HTR-8/SVneo (cell line): ENCODE measurements around the gene MYOZ2.
"Not testable (repeated sequence)": the region's sequence is repeated elsewhere in the genome, so short reads cannot be mapped to it uniquely, and the experiment has no call there.

Experiments used
- DNase-seq: peaks from one replicate; pipeline ENCODE4 v3.0.0; 2011; ENCODE audit warnings: low spot score, mixed read lengths; ENCODE audit not compliant: insufficient read length
- FAIRE-seq: peaks from 2 replicates; lab custom pipeline; 2011; peaks lifted over from hg19 to GRCh38; lab: Jason Lieb, UNC

The MYOZ2 gene

GRCh38 chr4:119124352-119124751 is 11.3 kb upstream of the MYOZ2 start:
- FAIRE-seq (no peak), DNase-seq (peak; percentile 41)

GRCh38 chr4:119125931-119126330 is 9.7 kb upstream of the MYOZ2 start:
- no peak for DNase-seq
- no peak for FAIRE-seq

GRCh38 chr4:119128148-119128547 is 7.5 kb upstream of the MYOZ2 start:
- no peak for FAIRE-seq

GRCh38 chr4:119130365-119131065 is 5.1 kb upstream of the MYOZ2 start:
- DNase-seq (no peak), FAIRE-seq (no peak)

More at GRCh38 chr4:119128148-119128547, 7.5 kb upstream of the MYOZ2 start:
- DNase-seq: no peak

- DNase-seq (no peak), FAIRE-seq (no peak)
Observed at GRCh38 chr4:119131164-119131563, 4.5 kb upstream of the MYOZ2 start.

GRCh38 chr4:119132306-119132705 is 3.3 kb upstream of the MYOZ2 start:
- DNase-seq: no peak
- FAIRE-seq: no peak

- FAIRE-seq: no peak
- no peak for DNase-seq
Observed at GRCh38 chr4:119136546-119136945, 914 bp downstream of the MYOZ2 start.

- DNase-seq (peak; percentile 32), FAIRE-seq (peak; percentile 31)
Observed at GRCh38 chr4:119138046-119138445, 2.4 kb downstream of the MYOZ2 start.

GRCh38 chr4:119139311-119139710 is 3.7 kb downstream of the MYOZ2 start:
- DNase-seq (no peak), FAIRE-seq (no peak)

GRCh38 chr4:119139822-119140252 is 4.2 kb downstream of the MYOZ2 start:
- FAIRE-seq (no peak), DNase-seq (no peak)

GRCh38 chr4:119141283-119141682 is 5.7 kb downstream of the MYOZ2 start:
- not testable (repeated sequence) for FAIRE-seq, DNase-seq

- FAIRE-seq: no peak
- DNase-seq: no peak
Observed at GRCh38 chr4:119142833-119143232, 7.2 kb downstream of the MYOZ2 start.

- DNase-seq, FAIRE-seq: not testable (repeated sequence)
Observed at GRCh38 chr4:119143341-119143740, 7.7 kb downstream of the MYOZ2 start.

GRCh38 chr4:119149110-119149509 is 13.5 kb downstream of the MYOZ2 start:
- no peak for DNase-seq
- no peak for FAIRE-seq

GRCh38 chr4:119151161-119151560 is 15.5 kb downstream of the MYOZ2 start:
- no peak for FAIRE-seq
- no peak for DNase-seq

GRCh38 chr4:119152741-119153140 is 17.1 kb downstream of the MYOZ2 start:
- FAIRE-seq (no peak), DNase-seq (no peak)

GRCh38 chr4:119162174-119162573 is 26.5 kb downstream of the MYOZ2 start:
- FAIRE-seq: no peak
- DNase-seq: no peak

- DNase-seq (no peak), FAIRE-seq (no peak)
Observed at GRCh38 chr4:119165767-119166166, 30.1 kb downstream of the MYOZ2 start.

GRCh38 chr4:119170195-119170594 is 34.6 kb downstream of the MYOZ2 start:
- FAIRE-seq (no peak), DNase-seq (no peak)

GRCh38 chr4:119172223-119172622 is 36.6 kb downstream of the MYOZ2 start:
- FAIRE-seq (no peak), DNase-seq (no peak)

GRCh38 chr4:119173729-119174361 is 38.2 kb downstream of the MYOZ2 start:
- DNase-seq, FAIRE-seq: not testable (repeated sequence)

GRCh38 chr4:119179011-119179410 is 43.4 kb downstream of the MYOZ2 start:
- FAIRE-seq (no peak), DNase-seq (no peak)
